Body of pancreas (tissue), 4 donors: ENCODE data around the gene TSPO2.

Experiments
- POLR2A ChIP-seq, 3 donors: fragments of 450-650 bp; IDR thresholded peaks; one replicate each; pipeline ENCODE4 v1.6.1; 2016; ENCODE audit warnings: antibody characterized with exemption in 3 of 3, mild to moderate bottlenecking in 2 of 3
- TF ChIP-seq, protein P1 (sequence below), 7 experiments: fragments of 450-650 bp in 4 of 7; fragments of 200-600 bp in 3 of 7; sonication (generic) in 3 of 7; IDR thresholded peaks; one replicate each; pipeline ENCODE4 v1.5.1; 2016 to 2019; ENCODE audit warnings: antibody characterized with exemption in 7 of 7

DNA sequence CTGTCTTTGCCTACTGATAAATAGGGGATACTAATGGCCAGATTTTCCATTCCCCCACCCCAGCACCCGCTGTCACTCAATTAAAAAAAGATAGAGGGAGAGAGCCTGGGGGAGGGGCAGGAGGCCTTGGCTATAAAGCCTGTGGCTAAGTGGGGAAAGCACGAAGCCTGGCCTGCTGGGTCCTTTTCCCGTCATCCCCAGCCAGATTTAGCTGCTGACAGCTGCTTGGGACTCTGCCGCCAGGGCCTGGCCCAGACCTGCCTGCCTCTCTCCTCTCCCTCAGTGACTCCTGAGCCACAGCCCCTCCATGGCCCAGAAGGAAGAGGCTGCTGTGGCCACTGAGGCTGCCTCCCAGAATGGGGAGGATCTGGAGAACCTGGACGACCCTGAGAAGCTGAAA, 10.8 kb downstream of the TSPO2 start, which contains the start of gene APOBEC2:
- TF ChIP-seq, protein P1, sequence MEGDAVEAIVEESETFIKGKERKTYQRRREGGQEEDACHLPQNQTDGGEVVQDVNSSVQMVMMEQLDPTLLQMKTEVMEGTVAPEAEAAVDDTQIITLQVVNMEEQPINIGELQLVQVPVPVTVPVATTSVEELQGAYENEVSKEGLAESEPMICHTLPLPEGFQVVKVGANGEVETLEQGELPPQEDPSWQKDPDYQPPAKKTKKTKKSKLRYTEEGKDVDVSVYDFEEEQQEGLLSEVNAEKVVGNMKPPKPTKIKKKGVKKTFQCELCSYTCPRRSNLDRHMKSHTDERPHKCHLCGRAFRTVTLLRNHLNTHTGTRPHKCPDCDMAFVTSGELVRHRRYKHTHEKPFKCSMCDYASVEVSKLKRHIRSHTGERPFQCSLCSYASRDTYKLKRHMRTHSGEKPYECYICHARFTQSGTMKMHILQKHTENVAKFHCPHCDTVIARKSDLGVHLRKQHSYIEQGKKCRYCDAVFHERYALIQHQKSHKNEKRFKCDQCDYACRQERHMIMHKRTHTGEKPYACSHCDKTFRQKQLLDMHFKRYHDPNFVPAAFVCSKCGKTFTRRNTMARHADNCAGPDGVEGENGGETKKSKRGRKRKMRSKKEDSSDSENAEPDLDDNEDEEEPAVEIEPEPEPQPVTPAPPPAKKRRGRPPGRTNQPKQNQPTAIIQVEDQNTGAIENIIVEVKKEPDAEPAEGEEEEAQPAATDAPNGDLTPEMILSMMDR (IDR thresholded peaks at IDR 0.05) = no peak
- TF ChIP-seq POLR2A (IDR thresholded peaks at IDR 0.05) = peak in 2 of 3 donors; percentile 41 to 59
